ENCODE data around the gene BEST4. TPM values are rescaled to one million over a fixed set of nuclear protein-coding genes. Genes with fewer than 3 reads are reported as not detected.
"Not testable (repeated sequence)": the region's sequence is repeated elsewhere in the genome, so short reads cannot be mapped to it uniquely, and the experiment has no call there.

BEST4 gene
- total RNA-seq, 3 donors from 2014 or later, result 35.1 to 179 (median 94.0) TPM

GRCh38 chr1:44801491-44802305 is 13.7 kb upstream of the BEST4 start:
- no peak for TF ChIP-seq CTCF (IDR thresholded peaks at IDR 0.05)
- H3K36me3 ChIP-seq (ENCODE audit: low read depth), result no peaks in the 10 kb centered on the region

GRCh38 chr1:44799770-44800584 is 12.0 kb upstream of the BEST4 start, which contains the start of gene PLK3:
TSS of gene PLK3 (plus strand) at chr1:44800377. CDS start at chr1:44800464, 87 bp downstream.
- ATAC-seq, result peak; percentile 96
- no peaks in the 10 kb centered on the region for H3K9me3 ChIP-seq
- H3K4me3 ChIP-seq, result peak within 1 kb of the TSS; percentile 57
- H3K36me3 ChIP-seq (ENCODE audit: low read depth), result no peaks in the 10 kb centered on the region
- intact Hi-C loops (cut with DNase I, micrococcal nuclease), result loop anchor here in 1 of 2 donors (10.0 kb wide), 1 partner anchor 215 kb away; the partner anchor contains the start of genes HECTD3 and UROD
- peak; percentile 98 for TF ChIP-seq CTCF (IDR thresholded peaks at IDR 0.05)
- H3K4me1 ChIP-seq (ENCODE audit: low read depth), result peaks cover 11% of the 10 kb centered on the region
- DNase-seq, result peak; percentile 98 to 99 (median 99)

More at GRCh38 chr1:44801491-44802305, 13.7 kb upstream of the BEST4 start:
- ATAC-seq (no peak), DNase-seq (peak in 2 of 3 donors; percentile 38 to 66)
- H3K9me3 ChIP-seq, result no peaks in the 10 kb centered on the region
- H3K4me3 ChIP-seq, result no peak overlapping the region
- intact Hi-C loops (cut with DNase I, micrococcal nuclease), result no loop called here
- peaks cover 17% of the 10 kb centered on the region for H3K4me1 ChIP-seq (ENCODE audit: low read depth)

- peak in 2 of 3 donors; percentile 41 to 63 for DNase-seq
- Histone ChIP-seq H3K4me1 (ENCODE audit: low read depth) (peaks cover 11% of the 10 kb centered on the region), H3K36me3 (ENCODE audit: low read depth) (no peaks in the 10 kb centered on the region), H3K9me3 (no peaks in the 10 kb centered on the region), H3K4me3 (no peak overlapping the region)
- no peak for ATAC-seq
- TF ChIP-seq CTCF (IDR thresholded peaks at IDR 0.05), result no peak
- intact Hi-C loops (cut with DNase I, micrococcal nuclease), result loop anchor here in 1 of 2 donors (10.0 kb wide), 1 partner anchor 216 kb away; the partner anchor contains the start of genes HECTD3 and UROD
Measured at GRCh38 chr1:44798481-44799365, 10.8 kb upstream of the BEST4 start.

- intact Hi-C loops (cut with DNase I, micrococcal nuclease), result loop anchor here in 1 of 2 donors (10.0 kb wide), 1 partner anchor 217 kb away; the partner anchor contains the start of genes HECTD3 and UROD
- H3K36me3 ChIP-seq (ENCODE audit: low read depth); ATAC-seq: not testable (repeated sequence)
Measured at GRCh38 chr1:44797886-44798285, 9.9 kb upstream of the BEST4 start.

GRCh38 chr1:44792736-44793502 is 4.9 kb upstream of the BEST4 start:
- H3K4me3 ChIP-seq, result no peak overlapping the region
- DNase-seq (peak in 1 of 3 donors; percentile 19), ATAC-seq (no peak)
- H3K9me3 ChIP-seq, result no peaks in the 10 kb centered on the region
- no peak for TF ChIP-seq CTCF (IDR thresholded peaks at IDR 0.05)
- intact Hi-C loops (cut with DNase I, micrococcal nuclease), result loop anchor here in 1 of 2 donors (5.0 to 10.0 kb wide), 2 partner anchors 44 to 222 kb away; partner anchors contain the start of genes HECTD3 and UROD
- no peaks in the 10 kb centered on the region for H3K4me1 ChIP-seq (ENCODE audit: low read depth)
- H3K36me3 ChIP-seq (ENCODE audit: low read depth), result no peaks in the 10 kb centered on the region

More at GRCh38 chr1:44797886-44798285, 9.9 kb upstream of the BEST4 start:
- H3K4me3 ChIP-seq, H3K9me3 ChIP-seq: not testable (repeated sequence)
- H3K4me1 ChIP-seq (ENCODE audit: low read depth), result peaks cover 11% of the 10 kb centered on the region
- peak in 1 of 3 donors; percentile 44 for DNase-seq
